ENCODE results near the gene MSL3B.

MSL3B gene

DNA sequence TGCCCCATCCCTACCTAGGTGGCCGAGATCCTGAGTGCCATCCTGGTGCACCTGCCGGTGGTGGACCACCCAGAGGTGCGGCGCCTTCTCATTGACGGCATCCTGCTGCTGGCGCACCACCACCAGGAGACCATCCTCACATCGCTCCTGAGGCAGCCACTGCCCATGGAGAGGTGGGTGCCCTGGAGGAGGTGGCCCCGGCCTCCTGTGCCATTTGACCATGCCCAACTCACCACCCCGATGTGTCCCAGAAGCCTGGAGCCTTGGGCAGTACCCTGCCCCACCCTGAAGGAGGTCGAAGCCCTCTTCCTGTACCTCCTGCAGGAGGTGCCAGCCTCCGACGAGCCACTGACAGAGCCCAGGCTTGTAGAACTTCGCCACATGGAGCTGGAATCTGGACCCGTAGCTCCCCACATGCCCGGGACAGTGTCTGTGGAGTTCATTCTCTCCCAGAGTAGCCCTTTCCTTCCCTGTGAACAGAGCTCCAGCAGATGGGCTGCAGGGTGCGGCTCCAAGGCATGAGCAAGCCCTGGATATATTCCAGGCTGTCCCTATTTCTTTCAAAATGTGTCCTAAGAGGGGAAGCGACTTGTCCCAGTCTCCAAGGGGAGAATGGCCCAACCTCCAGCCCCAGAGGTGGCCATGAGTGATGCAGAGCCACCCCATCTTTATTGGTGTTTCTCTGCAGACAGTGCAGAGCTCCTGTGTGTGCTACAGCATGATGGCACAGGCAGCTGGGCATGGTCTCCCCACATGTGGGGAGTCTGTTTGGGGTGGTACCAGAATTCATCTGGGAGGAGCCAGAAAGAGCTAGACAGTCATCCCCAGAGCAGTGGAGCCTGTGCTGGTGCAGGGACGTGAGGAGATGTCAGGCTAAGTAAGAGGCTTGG, 48.1 kb downstream of the MSL3B start:
- DNase-seq: peak in 2 of 10 donors; percentile 7 to 78
- intact Hi-C loops (cut with DNase I): no loop called here

DNA sequence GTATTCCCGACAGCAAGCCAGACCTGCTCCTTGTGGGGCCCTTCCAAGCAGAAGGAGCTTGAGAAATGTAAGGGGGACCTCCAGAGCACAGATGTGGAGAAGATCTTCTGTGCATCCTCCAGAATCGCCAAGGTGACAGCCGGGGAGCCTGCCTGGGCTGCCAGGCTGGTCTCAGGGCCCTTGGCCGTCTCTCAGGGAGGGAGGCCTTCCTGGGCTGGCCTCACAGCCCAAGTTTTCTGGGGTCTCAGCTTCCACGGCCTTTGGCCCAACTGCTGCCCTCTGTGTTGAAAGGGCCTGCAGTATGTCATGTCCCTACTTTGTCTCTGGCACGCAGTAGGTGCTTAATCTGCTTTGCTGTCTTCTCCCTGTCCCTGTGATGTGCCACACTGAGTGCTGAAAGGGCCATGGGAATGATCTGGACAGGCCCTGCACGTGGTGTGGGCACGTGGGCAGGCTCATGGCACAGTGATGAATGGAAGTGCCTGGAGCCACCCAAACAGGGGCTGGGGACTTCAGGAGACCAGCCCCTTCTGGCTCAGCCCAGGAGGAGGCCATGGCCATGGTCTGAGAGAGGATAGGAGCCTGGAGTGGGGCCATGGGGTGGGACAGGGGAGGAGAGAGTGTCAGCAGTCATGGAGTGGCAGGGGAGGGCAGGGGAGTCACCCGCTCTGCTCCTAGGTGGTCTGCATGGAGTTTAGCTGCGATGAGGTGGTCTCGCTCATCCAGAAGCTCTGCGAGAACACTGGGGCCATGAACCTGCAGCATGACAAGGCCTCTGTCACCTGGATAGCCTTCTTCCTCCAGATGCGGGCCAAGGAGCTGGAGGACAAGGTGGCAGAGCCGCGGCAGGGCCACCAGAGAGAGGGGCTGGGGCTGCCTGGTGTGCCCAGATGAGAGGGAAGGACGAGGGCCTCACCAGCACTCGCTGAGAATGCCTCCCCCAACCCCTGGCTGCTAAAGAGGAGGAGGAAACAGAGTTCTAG, 49.3 kb downstream of the MSL3B start:
- intact Hi-C loops (cut with DNase I): no loop called here
- peak in 2 of 10 donors; percentile 1 to 31 for DNase-seq

DNA sequence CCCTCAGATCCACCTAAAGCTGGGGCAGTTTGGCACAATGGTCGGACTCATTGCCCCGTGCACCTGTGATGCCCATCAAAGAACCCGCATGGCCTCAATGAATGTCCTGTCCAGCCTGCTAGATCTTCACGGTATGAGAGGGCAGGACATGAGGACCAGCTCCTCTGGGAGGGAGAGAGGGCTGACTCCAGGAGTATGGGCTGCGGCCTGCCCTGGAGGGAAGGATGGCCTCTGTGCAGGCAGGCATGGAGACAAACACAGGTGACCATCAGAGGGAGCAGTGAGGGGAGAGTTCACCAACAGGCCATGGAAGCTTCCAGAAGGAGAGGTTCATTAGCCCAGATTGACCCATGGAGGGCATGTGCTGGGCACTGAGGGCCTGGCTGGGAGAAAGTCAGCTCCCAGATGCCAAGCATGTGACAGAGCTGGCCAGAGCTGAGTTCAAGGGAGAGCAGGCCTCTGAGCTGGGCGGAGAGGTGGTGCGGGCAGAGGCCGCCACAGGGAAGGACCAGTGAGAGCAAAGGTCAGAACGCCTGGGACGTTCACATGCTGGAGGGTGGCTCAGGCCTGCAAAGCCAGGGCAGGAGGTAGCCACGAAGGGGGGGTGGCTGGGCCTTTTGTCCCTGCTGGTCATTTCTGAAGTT, 50.1 kb downstream of the MSL3B start:
- DNase-seq: peak in 2 of 10 donors; percentile 11 to 80
- intact Hi-C loops (cut with DNase I): no loop called here

DNA sequence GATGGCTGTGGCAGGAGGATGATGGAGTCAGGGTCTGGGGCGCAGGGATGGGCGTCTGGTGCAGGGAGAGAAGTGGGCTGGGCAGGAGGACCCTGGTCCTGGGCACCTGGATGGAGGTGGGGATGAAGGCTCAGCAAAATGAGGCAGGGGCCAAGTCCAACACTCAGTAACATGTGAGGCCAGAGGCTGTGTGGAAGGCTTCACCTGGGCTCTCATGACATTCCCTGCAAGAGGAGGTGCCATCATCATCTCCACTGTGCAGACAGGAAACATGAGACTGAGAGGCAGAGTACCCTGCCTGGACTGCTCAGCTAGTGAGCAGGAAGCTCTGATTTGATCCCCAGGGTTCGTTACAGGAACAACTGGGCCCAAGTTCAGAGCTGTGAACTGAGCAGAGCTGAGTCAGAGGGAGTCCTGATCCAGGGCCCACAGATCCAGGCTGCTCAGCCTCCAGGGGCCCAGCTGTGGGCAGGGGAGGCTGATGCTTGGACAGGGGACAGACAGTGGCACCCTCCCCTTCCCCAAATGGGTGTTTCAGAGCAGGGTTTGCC, 50.8 kb downstream of the MSL3B start:
- DNase-seq: peak in 1 of 10 donors; percentile 72
- intact Hi-C loops (cut with DNase I): no loop called here

DNA sequence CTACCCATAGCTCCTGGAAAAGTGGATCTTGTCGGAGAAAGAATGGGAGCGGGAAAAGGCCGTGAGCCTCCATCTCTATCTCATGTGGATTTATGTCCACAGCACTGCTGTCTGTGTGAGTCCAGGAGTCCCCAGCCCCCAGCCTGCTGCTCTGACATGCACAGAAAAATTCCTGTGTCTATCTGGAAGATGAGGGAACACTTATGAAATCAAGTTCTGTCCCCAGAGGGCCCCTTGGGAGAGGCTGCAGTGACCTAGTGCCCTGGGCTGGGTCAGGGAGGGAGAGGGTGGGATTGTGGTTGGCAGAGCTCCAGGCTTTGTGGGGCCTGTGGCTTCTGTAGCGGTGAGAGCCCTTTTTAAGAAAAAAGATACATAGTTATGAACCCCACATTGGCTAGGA, 51.4 kb downstream of the MSL3B start:
- DNase-seq: peak in 2 of 10 donors; percentile 16 to 51
- intact Hi-C loops (cut with DNase I): no loop called here

DNA sequence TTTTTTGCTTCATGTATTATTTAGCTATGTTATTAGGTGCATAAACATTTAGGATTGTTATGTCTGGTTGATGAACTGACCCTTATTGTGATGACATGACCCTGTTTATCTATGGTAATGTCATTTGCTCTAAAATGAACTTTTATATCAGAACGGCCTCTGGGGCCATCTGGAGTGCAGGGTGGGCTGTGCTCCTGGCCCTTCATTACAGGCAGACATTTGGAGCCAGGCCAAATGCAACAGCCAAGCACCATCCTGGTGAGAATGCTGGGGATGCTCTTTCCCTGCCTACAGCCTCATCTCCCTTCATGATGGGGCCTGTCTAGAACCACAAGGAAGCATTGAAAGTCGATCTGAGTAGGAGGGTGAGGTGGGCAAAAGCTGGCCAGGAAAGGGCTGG, 51.9 kb downstream of the MSL3B start:
- intact Hi-C loops (cut with DNase I): no loop called here
- DNase-seq: peak in 3 of 10 donors; percentile 2 to 25 (median 2)

DNA sequence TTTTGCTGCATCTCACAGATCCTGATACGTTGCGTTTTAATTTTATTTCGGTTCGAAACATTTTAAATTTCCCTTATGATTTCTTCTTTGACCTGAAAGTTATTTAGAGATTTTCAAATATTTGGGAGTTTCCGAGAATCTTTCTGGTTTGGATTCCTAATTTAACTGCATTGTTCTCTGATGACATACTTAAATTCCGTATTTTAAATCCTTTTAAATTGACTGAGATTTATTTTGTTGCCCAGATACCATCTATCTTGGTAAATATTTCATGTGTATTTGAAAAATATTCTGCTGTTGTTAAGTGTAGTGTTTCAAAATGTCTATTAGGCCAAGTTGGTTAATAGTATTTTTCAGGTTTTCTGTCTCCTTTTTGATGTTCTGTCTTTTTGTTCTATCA, 52.3 kb downstream of the MSL3B start:
- intact Hi-C loops (cut with DNase I): no loop called here
- no peak for DNase-seq

Data from posterior cingulate gyrus (tissue), 11 donors.